GM23248 (cell line): ENCODE measurements around the gene AFTPH. TPM values are rescaled to one million over a fixed set of nuclear protein-coding genes. Genes with fewer than 3 reads are reported as not detected.

ENCODE experiments used
- DNase-seq: peaks from one replicate; pipeline ENCODE4 v3.0.0-alpha.2; 2015
- H2AFZ ChIP-seq: fragments of 200-600 bp; sonication (generic); 2 replicates; pipeline ENCODE4 v1.6.1; 2016; ENCODE audit warnings: antibody characterized with exemption
- H3F3A ChIP-seq: fragments of 200-600 bp; sonication (generic); 2 replicates; pipeline ENCODE4 v1.6.1; 2016; ENCODE audit warnings: mild to moderate bottlenecking, antibody characterized with exemption, mixed run types; ENCODE audit not compliant: insufficient read depth
- H3K27ac ChIP-seq: fragments of 200-600 bp; sonication (generic); 2 replicates; pipeline ENCODE4 v1.5.1; 2016; ENCODE audit warnings: mild to moderate bottlenecking
- H3K27me3 ChIP-seq: fragments of 200-600 bp; sonication (generic); replicated peaks from 2 replicates; pipeline ENCODE4 v1.6.1; 2016; ENCODE audit warnings: mild to moderate bottlenecking; ENCODE audit not compliant: insufficient read depth
- H3K36me3 ChIP-seq: fragments of 200-600 bp; sonication (generic); 2 replicates; pipeline ENCODE4 v1.6.1; 2016; ENCODE audit warnings: low read depth, mild to moderate bottlenecking
- H3K4me1 ChIP-seq: fragments of 200-600 bp; sonication (generic); 2 replicates; pipeline ENCODE4 v1.6.1; 2016; ENCODE audit warnings: mild to moderate bottlenecking; ENCODE audit not compliant: insufficient read depth
- H3K4me2 ChIP-seq: fragments of 200-600 bp; sonication (generic); one replicate; pipeline ENCODE4 v1.6.1; 2016; ENCODE audit warnings: mild to moderate bottlenecking; ENCODE audit not compliant: unreplicated experiment
- H3K4me3 ChIP-seq: fragments of 200-600 bp; sonication (generic); 2 replicates; pipeline ENCODE4 v1.5.1; 2016; ENCODE audit warnings: mild to moderate bottlenecking
- H3K79me2 ChIP-seq: fragments of 200-600 bp; sonication (generic); 2 replicates; pipeline ENCODE4 v1.6.1; 2016; ENCODE audit warnings: mild to moderate bottlenecking; ENCODE audit not compliant: insufficient read depth
- H3K9ac ChIP-seq: fragments of 200-600 bp; sonication (generic); 2 replicates; pipeline ENCODE4 v1.6.1; 2016; ENCODE audit warnings: mild to moderate bottlenecking
- H3K9me2 ChIP-seq: fragments of 200-600 bp; sonication (generic); 2 replicates; pipeline ENCODE4 v1.6.1; 2016; ENCODE audit warnings: mixed run types, mild to moderate bottlenecking, moderate library complexity; ENCODE audit not compliant: insufficient read depth
- H3K9me3 ChIP-seq: fragments of 200-600 bp; sonication (generic); one replicate; pipeline ENCODE4 v1.6.1; 2017; ENCODE audit warnings: low read depth
- H4K20me1 ChIP-seq: fragments of 200-600 bp; sonication (generic); 2 replicates; pipeline ENCODE4 v1.6.0; 2016; ENCODE audit not compliant: insufficient read depth
- EZH2 ChIP-seq: fragments of 200-600 bp; sonication (generic); IDR thresholded peaks from 2 replicates; pipeline ENCODE4 v1.6.1; 2018; ENCODE audit warnings: antibody characterized with exemption, mild to moderate bottlenecking; ENCODE audit not compliant: insufficient read depth, poor library complexity, severe bottlenecking
- EZH2phosphoT487 ChIP-seq: fragments of 200-600 bp; sonication (generic); IDR thresholded peaks from 2 replicates; pipeline ENCODE4 v1.6.1; 2018; ENCODE audit warnings: antibody characterized with exemption, moderate library complexity, mild to moderate bottlenecking, low read depth; ENCODE audit not compliant: insufficient read depth
- WGBS, 2 experiments: methylation state at CpG; one replicate each; pipeline ENCODE4 v1.1.6; 2015 to 2017; ENCODE audit warnings: low lambda C conversion rate in 2 of 2, low coverage in 1 of 2; ENCODE audit errors: missing lambda C conversion rate in 2 of 2; 5-methylcytosine and 5-hydroxymethylcytosine counted together
- in situ Hi-C: fragments of 300-500 bp; cut with MboI; formaldehyde crosslinking; loops from 2 replicates; pipeline ENCODE4 v1.15.0; 2020
- polyA plus RNA-seq: library from polyadenylated mRNA; unstranded; fragments of >200 nt; fragmentation: Nextera tagmentation; extraction: Ambion mirVana; gene quantifications from 2 replicates; pipeline ENCODE4 v1.2.1, GENCODE V29; 2016
- total RNA-seq: library from RNA; depleted of rRNA; stranded (reverse); fragments of >200 nt; shearing (Covaris generic); gene quantifications from 2 replicates; pipeline ENCODE4 v1.2.3, GENCODE V29; 2014

Gene AFTPH
- total and polyA plus RNA-seq, 2 experiments from 2014 or later, result 8.8 to 26.2 TPM

- Histone ChIP-seq H3F3A (no peaks in the 10 kb centered on the region), H3K4me1 (no peaks in the 10 kb centered on the region), H3K27me3 (no peaks in the 10 kb centered on the region), H3K9me2 (no peaks in the 10 kb centered on the region), H3K4me2 (no peak overlapping the region), H4K20me1 (no peaks in the 10 kb centered on the region), H3K4me3 (no peak overlapping the region), H3K27ac (no peak overlapping the region), H3K9ac (no peak overlapping the region), H2AFZ (no peak overlapping the region), H3K79me2 (no peaks in the 10 kb centered on the region), H3K36me3 (no peaks in the 10 kb centered on the region), H3K9me3 (no peaks in the 10 kb centered on the region)
- WGBS, 2 experiments, result 91 to 92% methylated on average over 5 of the region's 5 CpGs
- no peak for TF ChIP-seq EZH2
- no peak for TF ChIP-seq EZH2phosphoT487
- in situ Hi-C loops, result no loop called here
- DNase-seq, result no peak
Measured at GRCh38 chr2:64612575-64613195, 88.6 kb downstream of the AFTPH start.

- Histone ChIP-seq H3K4me3 (no peak overlapping the region), H3K36me3 (no peaks in the 10 kb centered on the region), H3K9ac (no peak overlapping the region), H3K27ac (no peak overlapping the region), H3K4me1 (no peaks in the 10 kb centered on the region), H2AFZ (no peak overlapping the region), H3F3A (no peaks in the 10 kb centered on the region), H3K9me2 (no peaks in the 10 kb centered on the region), H3K27me3 (no peaks in the 10 kb centered on the region), H3K79me2 (no peaks in the 10 kb centered on the region), H3K9me3 (no peaks in the 10 kb centered on the region), H4K20me1 (no peaks in the 10 kb centered on the region), H3K4me2 (no peak overlapping the region)
- WGBS, 2 experiments, result 42 to 45% methylated on average over 7 of the region's 7 CpGs
- in situ Hi-C loops, result no loop called here
- DNase-seq, result no peak
- no peak for TF ChIP-seq EZH2
- no peak for TF ChIP-seq EZH2phosphoT487
Measured at GRCh38 chr2:64613276-64613675, 89.1 kb downstream of the AFTPH start.

GRCh38 chr2:64615192-64615763, 91.2 kb downstream of the AFTPH start:
- H3K4me1 ChIP-seq, result no peaks in the 10 kb centered on the region
- no peak for TF ChIP-seq EZH2
- no peak for TF ChIP-seq EZH2phosphoT487
- no peak overlapping the region for H3K27ac ChIP-seq
- H4K20me1 ChIP-seq, result no peaks in the 10 kb centered on the region
- H3K36me3 ChIP-seq, result no peaks in the 10 kb centered on the region
- H3K9ac ChIP-seq, result no peak overlapping the region
- H3F3A ChIP-seq, result no peaks in the 10 kb centered on the region
- WGBS, 2 experiments, result 91 to 93% methylated on average over 6 of the region's 6 CpGs
- DNase-seq, result no peak
- no peak overlapping the region for H3K4me3 ChIP-seq
- H2AFZ ChIP-seq, result no peak overlapping the region
- H3K9me3 ChIP-seq, result no peaks in the 10 kb centered on the region
- H3K79me2 ChIP-seq, result no peaks in the 10 kb centered on the region
- H3K9me2 ChIP-seq, result no peaks in the 10 kb centered on the region
- in situ Hi-C loops, result no loop called here
- no peak overlapping the region for H3K4me2 ChIP-seq
- H3K27me3 ChIP-seq, result no peaks in the 10 kb centered on the region

DNA sequence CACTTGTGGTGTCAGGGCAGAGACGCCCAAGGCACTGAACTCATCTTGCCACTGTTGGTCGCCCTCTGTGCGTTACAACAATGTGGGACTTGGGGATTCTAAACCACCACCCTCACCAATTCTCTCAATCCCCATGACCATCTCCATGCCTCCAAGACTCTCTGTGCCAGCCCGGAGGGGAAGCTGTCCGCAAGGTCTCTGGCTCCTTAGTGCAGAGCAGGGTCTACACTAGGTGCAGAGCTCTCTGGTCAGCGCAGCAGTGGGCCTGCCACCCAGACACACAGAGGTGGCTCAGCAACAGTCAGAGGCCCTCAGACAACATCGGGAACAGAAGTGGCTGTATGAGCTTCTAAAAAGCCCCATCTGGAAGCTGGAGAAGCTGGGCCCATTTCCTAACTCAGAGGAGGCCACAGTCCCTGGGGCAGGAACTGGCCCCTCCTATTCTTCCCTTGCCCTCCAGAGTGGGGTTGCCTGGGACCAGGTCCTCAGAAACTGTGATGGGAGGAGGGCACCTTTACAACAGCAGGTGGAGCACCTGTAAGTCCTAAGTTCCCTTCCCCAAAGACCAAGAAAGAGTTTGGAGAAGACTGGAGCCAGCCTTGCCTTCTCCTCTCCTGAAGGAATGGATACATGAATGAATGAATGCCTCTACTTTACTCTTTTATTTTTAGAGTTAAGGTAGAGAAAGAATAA, 91.9 kb downstream of the AFTPH start:
- no peaks in the 10 kb centered on the region for H4K20me1 ChIP-seq
- no peaks in the 10 kb centered on the region for H3K36me3 ChIP-seq
- no peak overlapping the region for H3K4me3 ChIP-seq
- no peak overlapping the region for H3K4me2 ChIP-seq
- H3K4me1 ChIP-seq, result no peaks in the 10 kb centered on the region
- 87 to 92% methylated on average over 7 of the region's 7 CpGs for WGBS, 2 experiments
- no peaks in the 10 kb centered on the region for H3F3A ChIP-seq
- H3K79me2 ChIP-seq, result no peaks in the 10 kb centered on the region
- no peak overlapping the region for H3K27ac ChIP-seq
- TF ChIP-seq EZH2, result no peak
- no peak for TF ChIP-seq EZH2phosphoT487
- DNase-seq, result no peak
- in situ Hi-C loops, result no loop called here
- H3K27me3 ChIP-seq, result no peaks in the 10 kb centered on the region
- H3K9ac ChIP-seq, result no peak overlapping the region
- H2AFZ ChIP-seq, result no peak overlapping the region
- H3K9me2 ChIP-seq, result no peaks in the 10 kb centered on the region
- no peaks in the 10 kb centered on the region for H3K9me3 ChIP-seq
